A549 (cell line): ENCODE data around the gene KIAA2012. TPM values are rescaled to one million over a fixed set of nuclear protein-coding genes. Genes with fewer than 3 reads are reported as not detected.

Experiments used
- ATAC-seq, 2 experiments: fragments of 200-7000 bp in 1 of 2; fragments of >200 bp in 1 of 2; cut with Nextera tagmentation in 1 of 2; cut with Tn5 transposase in 1 of 2; 3 replicates each; pipeline versions ENCODE4 v1.8.0 to v1.9.1; 2018 to 2020; ENCODE audit warnings: mild to moderate bottlenecking in 1 of 2, moderate library complexity in 1 of 2
- CTCF ChIA-PET: fragments of 300-600 bp; sonication (Branson Sonifier 250); formaldehyde crosslinking; extraction: SDS; loops from one replicate; lab custom pipeline; 2021; ENCODE audit warnings: antibody characterized with exemption, inconsistent platforms; lab: Yijun Ruan, JAX
- POLR2A ChIA-PET: fragments of 350-600 bp; formaldehyde crosslinking; extraction: SDS; loops from one replicate; lab custom pipeline; 2021; ENCODE audit warnings: antibody characterized with exemption, inconsistent platforms; lab: Yijun Ruan, JAX
- DNase-seq, 2 experiments: peaks; one replicate each; pipeline versions ENCODE4 v3.0.0 to v3.0.0-alpha.2; 2011 to 2016; ENCODE audit warnings: low read depth in 1 of 2, low spot score in 1 of 2
- FAIRE-seq: peaks from 2 replicates; lab custom pipeline; 2011; peaks lifted over from hg19 to GRCh38; lab: Jason Lieb, UNC
- H3K27ac ChIP-seq, 2 experiments: fragments of >200 bp; sonication (Bioruptor Twin); formaldehyde crosslinking; 3 replicates each; pipeline ENCODE4 v1.5.1; 2016 to 2017
- H3K4me1 ChIP-seq: fragments of >200 bp; sonication (Bioruptor Twin); formaldehyde crosslinking; 3 replicates; pipeline ENCODE4 v1.6.1; 2016
- H3K4me2 ChIP-seq: fragments of >200 bp; sonication (Bioruptor Twin); formaldehyde crosslinking; 3 replicates; pipeline ENCODE4 v1.6.1; 2016
- H3K4me3 ChIP-seq: fragments of >200 bp; sonication (Bioruptor Twin); formaldehyde crosslinking; 3 replicates; pipeline ENCODE4 v1.5.1; 2016
- H3K9me3 ChIP-seq: fragments of >200 bp; sonication (Bioruptor Twin); formaldehyde crosslinking; 3 replicates; pipeline ENCODE4 v1.6.1; 2016
- CEBPB ChIP-seq, 2 experiments: fragments of >200 bp in 1 of 2; sonication (Bioruptor Twin) in 1 of 2; formaldehyde crosslinking in 1 of 2; IDR thresholded peaks; 2 replicates each; pipeline ENCODE4 v1.6.1; 2012 to 2016
- CHD4 ChIP-seq: fragments of 200-600 bp; sonication (generic); IDR thresholded peaks from 2 replicates; pipeline ENCODE4 v1.6.1; 2016; ENCODE audit warnings: antibody characterized with exemption, mild to moderate bottlenecking, borderline replicate concordance
- EHMT2 ChIP-seq: fragments of 200-600 bp; sonication (generic); IDR thresholded peaks from 2 replicates; pipeline ENCODE4 v1.6.1; 2016; ENCODE audit warnings: antibody characterized with exemption, low read depth, mild to moderate bottlenecking, moderate library complexity
- EP300 ChIP-seq, 2 experiments: fragments of >200 bp; sonication (Bioruptor Twin); formaldehyde crosslinking; IDR thresholded peaks; 2 replicates in 1 of 2; 3 replicates in 1 of 2; pipeline ENCODE4 v1.6.1; 2016 to 2017
- FOSL2 ChIP-seq, 2 experiments: fragments of 450-650 bp in 1 of 2; fragments of >200 bp in 1 of 2; sonication (Bioruptor Twin) in 1 of 2; formaldehyde crosslinking; IDR thresholded peaks; 2 replicates each; pipeline versions ENCODE4 v1.5.0 to v1.6.1; 2016 to 2020; ENCODE audit warnings: mild to moderate bottlenecking in 1 of 2, moderate library complexity in 1 of 2
- HEYL ChIP-seq: fragments of 250-450 bp; sonication (Bioruptor Pico); IDR thresholded peaks from 2 replicates; pipeline ENCODE4 v1.8.0; 2021; ENCODE audit warnings: mild to moderate bottlenecking, moderate library complexity
- HOXA7 ChIP-seq: fragments of 250-450 bp; sonication (Bioruptor Pico); IDR thresholded peaks from 2 replicates; pipeline ENCODE4 v1.5.0; 2020; ENCODE audit warnings: mild to moderate bottlenecking, moderate library complexity
- HOXB13 ChIP-seq: fragments of 250-450 bp; sonication (Bioruptor Pico); IDR thresholded peaks from 2 replicates; pipeline ENCODE4 v1.5.0; 2020; ENCODE audit warnings: low read depth, mild to moderate bottlenecking, moderate library complexity
- HOXB5 ChIP-seq: fragments of 250-450 bp; sonication (Bioruptor Pico); IDR thresholded peaks from 2 replicates; pipeline ENCODE4 v1.5.0; 2020; ENCODE audit warnings: mild to moderate bottlenecking, moderate library complexity
- KDM1A ChIP-seq: fragments of 200-600 bp; sonication (generic); IDR thresholded peaks from 2 replicates; pipeline ENCODE4 v1.6.1; 2016; ENCODE audit warnings: low read depth, mild to moderate bottlenecking
- MAFK ChIP-seq: fragments of 450-650 bp; IDR thresholded peaks from 2 replicates; pipeline ENCODE4 v1.6.1; 2014; ENCODE audit not compliant: partially characterized antibody
- NPAS2 ChIP-seq: fragments of 250-450 bp; sonication (Bioruptor Pico); IDR thresholded peaks from 2 replicates; pipeline ENCODE4 v1.8.0; 2022; ENCODE audit warnings: mild to moderate bottlenecking, moderate library complexity, borderline replicate concordance
- NR3C1 ChIP-seq: fragments of >200 bp; sonication (Bioruptor Twin); formaldehyde crosslinking; IDR thresholded peaks from 3 replicates; pipeline ENCODE4 v1.6.1; 2017
- POLR2A ChIP-seq: IDR thresholded peaks from 2 replicates; pipeline ENCODE4 v1.6.1; 2012; ENCODE audit warnings: mild to moderate bottlenecking, low read length
- POLR2AphosphoS2 ChIP-seq: conservative IDR thresholded peaks from 2 replicates; pipeline ENCODE4 v1.6.1; 2012; ENCODE audit warnings: low read length, improper control_type of control experiment, inconsistent platforms
- SMC3 ChIP-seq: fragments of >200 bp; sonication (Bioruptor Twin); formaldehyde crosslinking; IDR thresholded peaks from 3 replicates; pipeline ENCODE4 v1.6.1; 2018; ENCODE audit warnings: inconsistent platforms
- TP53 ChIP-seq: fragments of 250-450 bp; sonication (Bioruptor Pico); IDR thresholded peaks from 2 replicates; pipeline ENCODE4 v1.5.0; 2021; ENCODE audit warnings: mild to moderate bottlenecking, moderate library complexity
- ZC3H11A ChIP-seq: fragments of 450-650 bp; IDR thresholded peaks from 2 replicates; pipeline ENCODE4 v1.6.1; 2014; ENCODE audit warnings: antibody characterized with exemption, mild to moderate bottlenecking
- ZFP36 ChIP-seq: fragments of 450-650 bp; IDR thresholded peaks from 2 replicates; pipeline ENCODE4 v1.6.1; 2014; ENCODE audit warnings: borderline replicate concordance; ENCODE audit not compliant: partially characterized antibody
- ZNF302 ChIP-seq: fragments of 250-450 bp; sonication (Bioruptor Pico); IDR thresholded peaks from 2 replicates; pipeline ENCODE4 v1.9.0; 2021; ENCODE audit warnings: inconsistent platforms, mild to moderate bottlenecking, moderate library complexity
- WGBS: methylation state at CpG from one replicate; pipeline ENCODE4 v1.1.6; 2017; ENCODE audit errors: missing lambda C conversion rate; 5-methylcytosine and 5-hydroxymethylcytosine counted together
- polyA plus RNA-seq, 4 experiments: library from polyadenylated mRNA; depleted of rRNA in 3 of 4; stranded (reverse); fragments of >200 nt; fragmentation: RNase III in 1 of 4; extraction: RNeasy Plus Mini Kit Qiagen cat#74134 plus additional on column Dnase treatment in 1 of 4; gene quantifications; 2 replicates in 3 of 4; 3 replicates in 1 of 4; pipeline ENCODE4 v1.2.3, GENCODE V29; 2011 to 2017
- TF ChIP-seq, protein P1 (sequence below): fragments of 250-450 bp; sonication (Bioruptor Pico); IDR thresholded peaks from 2 replicates; pipeline ENCODE4 v1.5.0; 2020; ENCODE audit warnings: low read depth, mild to moderate bottlenecking, moderate library complexity
- TF ChIP-seq, protein P2 (sequence below): fragments of 450-650 bp; IDR thresholded peaks from 2 replicates; pipeline ENCODE4 v1.6.1; 2014; ENCODE audit warnings: antibody characterized with exemption
- TF ChIP-seq, protein P3 (sequence below): IDR thresholded peaks from 2 replicates; pipeline ENCODE4 v1.6.1; 2012
- TF ChIP-seq, protein P4 (sequence below): fragments of >200 bp; sonication (Bioruptor Twin); formaldehyde crosslinking; IDR thresholded peaks from 3 replicates; pipeline ENCODE4 v1.5.1; 2016

KIAA2012 gene
- polyA plus RNA-seq, 2 of the 4 experiments (the other 2 are of a cell fraction): 0.01 to 0.04 TPM

DNA sequence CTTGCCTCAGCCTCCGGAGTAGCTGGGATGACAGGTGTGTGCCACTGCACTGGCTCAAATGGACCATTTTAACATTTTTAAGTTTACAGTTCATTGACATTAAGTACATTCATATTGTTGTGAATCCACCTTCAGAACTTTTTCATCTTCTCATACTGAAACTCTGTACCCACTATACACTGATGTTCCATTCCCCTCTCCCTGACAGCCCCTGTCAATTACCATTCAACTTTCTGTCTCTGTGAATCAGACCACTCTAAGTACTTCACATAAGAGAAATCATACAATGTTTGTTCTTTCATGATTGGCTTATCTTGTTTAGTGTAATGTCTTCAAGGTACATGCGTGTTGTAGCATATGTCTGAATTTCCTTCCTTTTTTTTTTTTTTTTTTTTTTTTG, 1.9 kb upstream of the KIAA2012 start:
- no peaks in the 10 kb centered on the region for H3K9me3 ChIP-seq
- no peak overlapping the region for H3K4me2 ChIP-seq
- FAIRE-seq (no peak), ATAC-seq (no peak), DNase-seq (no peak)
- ChIA-PET POLR2A (no interaction called here), CTCF (no interaction called here)
- 95% methylated on average over 2 of the region's 2 CpGs for WGBS
- no peak overlapping the region for H3K4me3 ChIP-seq
- H3K27ac ChIP-seq: no peak overlapping the region
- TF ChIP-seq TP53 (CRISPR knock-in tag): no peak
- TF ChIP-seq HOXA7: no peak
- no peak for TF ChIP-seq POLR2A
- TF ChIP-seq, protein P1, sequence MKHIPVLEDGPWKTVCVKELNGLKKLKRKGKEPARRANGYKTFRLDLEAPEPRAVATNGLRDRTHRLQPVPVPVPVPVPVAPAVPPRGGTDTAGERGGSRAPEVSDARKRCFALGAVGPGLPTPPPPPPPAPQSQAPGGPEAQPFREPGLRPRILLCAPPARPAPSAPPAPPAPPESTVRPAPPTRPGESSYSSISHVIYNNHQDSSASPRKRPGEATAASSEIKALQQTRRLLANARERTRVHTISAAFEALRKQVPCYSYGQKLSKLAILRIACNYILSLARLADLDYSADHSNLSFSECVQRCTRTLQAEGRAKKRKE (CRISPR knock-in tag): no peak
- TF ChIP-seq NPAS2 (CRISPR knock-in tag): no peak
- TF ChIP-seq EP300 (IDR thresholded peaks at IDR 0.05): no peak
- no peak for TF ChIP-seq CEBPB (IDR thresholded peaks at IDR 0.05)
- TF ChIP-seq, protein P2, sequence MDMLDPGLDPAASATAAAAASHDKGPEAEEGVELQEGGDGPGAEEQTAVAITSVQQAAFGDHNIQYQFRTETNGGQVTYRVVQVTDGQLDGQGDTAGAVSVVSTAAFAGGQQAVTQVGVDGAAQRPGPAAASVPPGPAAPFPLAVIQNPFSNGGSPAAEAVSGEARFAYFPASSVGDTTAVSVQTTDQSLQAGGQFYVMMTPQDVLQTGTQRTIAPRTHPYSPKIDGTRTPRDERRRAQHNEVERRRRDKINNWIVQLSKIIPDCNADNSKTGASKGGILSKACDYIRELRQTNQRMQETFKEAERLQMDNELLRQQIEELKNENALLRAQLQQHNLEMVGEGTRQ: no peak
- TF ChIP-seq, protein P3, sequence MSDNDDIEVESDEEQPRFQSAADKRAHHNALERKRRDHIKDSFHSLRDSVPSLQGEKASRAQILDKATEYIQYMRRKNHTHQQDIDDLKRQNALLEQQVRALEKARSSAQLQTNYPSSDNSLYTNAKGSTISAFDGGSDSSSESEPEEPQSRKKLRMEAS: no peak
- no peak for TF ChIP-seq KDM1A
- no peak for TF ChIP-seq HOXB5
- TF ChIP-seq CHD4: no peak
- TF ChIP-seq ZNF302 (CRISPR knock-in tag): no peak
- no peak for TF ChIP-seq POLR2AphosphoS2
- no peak for TF ChIP-seq EHMT2
- no peaks in the 10 kb centered on the region for H3K4me1 ChIP-seq

DNA sequence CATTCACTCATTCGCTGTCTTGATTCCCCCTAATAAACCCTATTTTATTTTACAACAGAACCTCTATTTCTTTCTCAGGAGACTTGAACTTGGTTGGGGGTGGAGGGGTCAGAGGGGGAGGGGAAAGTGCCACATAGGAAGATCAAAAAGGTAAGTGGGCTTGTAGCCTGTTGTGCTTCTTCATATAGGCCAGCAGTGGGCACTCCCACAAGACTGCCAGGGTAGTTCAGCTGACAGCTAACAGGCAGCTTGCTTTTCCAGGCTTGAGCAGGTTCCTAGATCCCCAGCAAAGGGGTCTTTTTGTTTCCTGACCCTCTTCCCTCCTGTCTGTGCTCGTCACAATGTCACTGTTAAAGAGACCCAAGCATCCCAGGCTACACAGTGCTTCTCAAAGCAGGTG, 829 bp upstream of the KIAA2012 start:
- POLR2A ChIA-PET: no interaction called here
- peak; percentile 22; the same call in 1 of the 3 replicates for TF ChIP-seq SMC3
- no peak for TF ChIP-seq CEBPB (IDR thresholded peaks at IDR 0.05)
- WGBS: 47% methylated on average over 2 of the region's 2 CpGs
- no peaks in the 10 kb centered on the region for H3K4me1 ChIP-seq
- DNase-seq (peak in 1 of 2 experiments; percentile 28), FAIRE-seq (no peak), ATAC-seq (peak; percentile 47 to 71; a peak in 4 of 6 replicates)
- no peak overlapping the region for H3K4me3 ChIP-seq
- H3K27ac ChIP-seq: no peak overlapping the region
- no peaks in the 10 kb centered on the region for H3K9me3 ChIP-seq
- CTCF ChIA-PET: interaction anchor here (1.2 kb wide), 1 partner anchor 8 kb away, joined by 3 read pairs; no protein-coding TSS in a partner anchor
- no peak overlapping the region for H3K4me2 ChIP-seq

DNA sequence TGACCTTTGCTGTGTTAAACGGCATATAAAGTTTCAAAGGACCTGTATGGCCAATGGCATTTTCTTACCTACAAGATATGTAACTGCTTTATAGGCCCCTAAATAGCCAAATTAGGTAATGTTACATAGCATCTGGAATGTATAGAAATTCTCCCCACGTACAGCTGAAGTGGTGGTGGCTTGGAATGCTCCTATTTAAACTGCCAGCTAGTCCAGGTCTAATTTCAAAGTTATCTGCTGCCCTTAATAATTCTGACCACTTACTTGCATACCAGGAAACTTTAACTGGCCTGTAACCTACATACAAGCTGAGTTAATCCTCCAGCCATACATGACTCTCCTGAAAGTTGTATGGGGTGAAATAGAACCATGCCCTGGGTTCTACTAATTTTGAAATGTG, 1.3 kb downstream of the KIAA2012 start:
- DNase-seq: no peak
- no peak for ATAC-seq
- ChIA-PET POLR2A (no interaction called here), CTCF (interaction anchor here (0.8 to 1.4 kb wide), 2 partner anchors 14 to 23 kb away, joined by 3 to 5 read pairs; no protein-coding TSS in a partner anchor)
- H3K27ac ChIP-seq: no peak overlapping the region
- H3K9me3 ChIP-seq: no peaks in the 10 kb centered on the region
- H3K4me3 ChIP-seq: no peak overlapping the region
- no peak overlapping the region for H3K4me2 ChIP-seq
- no peak for FAIRE-seq
- H3K4me1 ChIP-seq: no peaks in the 10 kb centered on the region
- 54% methylated on average over 2 of the region's 2 CpGs for WGBS
- TF ChIP-seq NR3C1 (no peak), HEYL (CRISPR knock-in tag) (no peak), MAFK (no peak), ZFP36 (no peak), ZC3H11A (no peak), HOXB5 (no peak), CEBPB (IDR thresholded peaks at IDR 0.05) (no peak), TP53 (CRISPR knock-in tag) (no peak), HOXB13 (no peak), FOSL2 (IDR thresholded peaks at IDR 0.05) (no peak), FOSL2 (CRISPR knock-in tag; IDR thresholded peaks at IDR 0.05) (no peak), EP300 (IDR thresholded peaks at IDR 0.05) (no peak)
- TF ChIP-seq, protein P1 (CRISPR knock-in tag): no peak
- TF ChIP-seq, protein P4, sequence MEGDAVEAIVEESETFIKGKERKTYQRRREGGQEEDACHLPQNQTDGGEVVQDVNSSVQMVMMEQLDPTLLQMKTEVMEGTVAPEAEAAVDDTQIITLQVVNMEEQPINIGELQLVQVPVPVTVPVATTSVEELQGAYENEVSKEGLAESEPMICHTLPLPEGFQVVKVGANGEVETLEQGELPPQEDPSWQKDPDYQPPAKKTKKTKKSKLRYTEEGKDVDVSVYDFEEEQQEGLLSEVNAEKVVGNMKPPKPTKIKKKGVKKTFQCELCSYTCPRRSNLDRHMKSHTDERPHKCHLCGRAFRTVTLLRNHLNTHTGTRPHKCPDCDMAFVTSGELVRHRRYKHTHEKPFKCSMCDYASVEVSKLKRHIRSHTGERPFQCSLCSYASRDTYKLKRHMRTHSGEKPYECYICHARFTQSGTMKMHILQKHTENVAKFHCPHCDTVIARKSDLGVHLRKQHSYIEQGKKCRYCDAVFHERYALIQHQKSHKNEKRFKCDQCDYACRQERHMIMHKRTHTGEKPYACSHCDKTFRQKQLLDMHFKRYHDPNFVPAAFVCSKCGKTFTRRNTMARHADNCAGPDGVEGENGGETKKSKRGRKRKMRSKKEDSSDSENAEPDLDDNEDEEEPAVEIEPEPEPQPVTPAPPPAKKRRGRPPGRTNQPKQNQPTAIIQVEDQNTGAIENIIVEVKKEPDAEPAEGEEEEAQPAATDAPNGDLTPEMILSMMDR: no peak
